ENCODE data around the gene CCNL2.
"Not testable (repeated sequence)": the region's sequence is repeated elsewhere in the genome, so short reads cannot be mapped to it uniquely, and the experiment has no call there.

Gene CCNL2

GRCh38 chr1:1419363-1419812, 20.3 kb upstream of the CCNL2 start:
- DNase-seq, result no peak

GRCh38 chr1:1418464-1419362, 19.6 kb upstream of the CCNL2 start:
- DNase-seq, result no peak

DNA sequence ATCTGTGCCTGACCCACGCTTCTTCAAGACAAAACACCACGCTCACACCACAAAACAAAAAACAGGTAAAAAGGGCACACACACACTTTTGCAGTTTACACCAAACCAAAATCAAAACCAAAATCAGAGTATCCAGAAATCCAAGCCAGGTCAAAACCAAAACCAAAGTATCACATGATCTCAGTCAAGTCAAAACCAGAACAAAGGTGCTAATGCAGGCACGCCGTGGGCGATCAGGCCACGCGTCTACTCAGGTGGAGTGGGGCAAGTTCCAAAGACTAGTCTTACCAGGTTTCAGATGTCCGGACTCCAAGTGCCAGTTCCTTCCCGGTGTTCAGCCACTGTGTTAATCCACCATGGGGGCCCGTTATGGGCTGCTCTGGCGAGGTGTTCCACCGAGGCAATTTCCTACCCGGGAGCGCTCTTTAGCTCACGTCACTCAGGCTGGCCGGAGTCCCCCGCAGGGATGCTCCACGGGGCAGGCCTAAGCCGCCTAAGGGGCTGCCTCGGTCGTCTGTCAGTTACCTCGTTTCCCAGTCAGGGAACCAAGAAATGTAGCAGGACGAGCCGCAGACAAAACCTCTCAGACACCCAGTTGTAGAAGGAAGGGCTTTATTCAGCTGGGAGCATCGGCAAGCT, 18.8 kb upstream of the CCNL2 start:
- DNase-seq, result not testable (repeated sequence)

- not testable (repeated sequence) for DNase-seq
These were observed 18.3 kb upstream of the CCNL2 start for GRCh38 chr1:1417396-1417795.

DNA sequence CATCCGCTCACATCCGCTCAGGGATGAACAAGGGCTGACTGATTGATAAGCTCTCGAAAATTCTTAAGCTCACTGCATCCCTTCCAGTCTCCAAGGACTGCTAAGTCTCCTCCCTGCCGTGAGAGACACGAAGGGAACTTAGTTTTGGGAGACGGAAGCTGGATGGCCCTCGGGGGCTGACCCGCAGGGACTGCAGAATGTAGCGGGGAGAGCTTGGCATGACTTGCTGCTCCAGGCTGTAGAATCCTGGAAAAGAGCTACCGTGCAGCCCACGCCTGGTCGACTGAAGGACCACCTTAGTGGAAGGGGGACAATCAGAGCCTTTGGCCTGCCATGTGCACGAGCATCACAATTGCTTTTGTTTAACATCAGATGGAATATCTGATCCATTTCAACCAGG, 16.6 kb upstream of the CCNL2 start:
- no peak for DNase-seq

GRCh38 chr1:1412311-1412902, 13.3 kb upstream of the CCNL2 start:
- DNase-seq, result not testable (repeated sequence)

DNA sequence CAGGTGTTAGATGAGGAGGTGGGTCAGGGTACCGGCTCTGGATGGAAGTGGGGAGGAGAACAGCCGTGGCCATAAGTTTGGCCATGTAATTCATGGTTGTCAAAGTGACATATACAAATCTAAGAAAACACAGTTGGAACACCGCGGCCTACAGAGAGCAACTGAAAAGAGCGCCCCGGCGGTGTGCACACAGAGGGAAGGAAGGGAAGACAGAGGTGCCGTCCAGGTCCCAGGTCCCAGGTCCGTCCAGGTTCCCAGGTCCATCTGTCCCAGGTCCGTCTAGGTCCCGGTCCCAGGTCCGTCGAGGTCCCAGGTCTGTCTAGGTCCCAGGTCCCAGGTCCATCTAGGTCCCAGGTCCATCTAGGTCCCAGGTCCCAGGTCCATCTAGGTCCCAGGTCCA, 12.5 kb upstream of the CCNL2 start:
- no peak for DNase-seq

DNA sequence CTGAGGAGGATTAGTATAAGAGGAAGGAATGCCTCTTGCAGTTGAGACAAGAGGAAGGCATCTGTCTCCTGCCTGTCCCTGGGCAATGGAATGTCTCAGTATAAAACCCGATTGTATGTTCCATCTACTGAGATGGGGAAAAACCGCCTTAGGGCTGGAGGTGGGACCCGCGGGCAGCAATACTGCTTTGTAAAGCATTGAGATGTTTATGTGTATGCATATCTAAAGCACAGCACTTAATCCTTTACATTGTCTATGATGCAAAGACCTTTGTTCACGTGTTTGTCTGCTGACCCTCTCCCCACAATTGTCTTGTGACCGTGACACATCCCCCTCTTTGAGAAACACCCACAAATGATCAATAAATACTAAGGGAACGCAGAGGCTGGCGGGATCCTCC, 11.1 kb upstream of the CCNL2 start:
- not testable (repeated sequence) for DNase-seq

DNA sequence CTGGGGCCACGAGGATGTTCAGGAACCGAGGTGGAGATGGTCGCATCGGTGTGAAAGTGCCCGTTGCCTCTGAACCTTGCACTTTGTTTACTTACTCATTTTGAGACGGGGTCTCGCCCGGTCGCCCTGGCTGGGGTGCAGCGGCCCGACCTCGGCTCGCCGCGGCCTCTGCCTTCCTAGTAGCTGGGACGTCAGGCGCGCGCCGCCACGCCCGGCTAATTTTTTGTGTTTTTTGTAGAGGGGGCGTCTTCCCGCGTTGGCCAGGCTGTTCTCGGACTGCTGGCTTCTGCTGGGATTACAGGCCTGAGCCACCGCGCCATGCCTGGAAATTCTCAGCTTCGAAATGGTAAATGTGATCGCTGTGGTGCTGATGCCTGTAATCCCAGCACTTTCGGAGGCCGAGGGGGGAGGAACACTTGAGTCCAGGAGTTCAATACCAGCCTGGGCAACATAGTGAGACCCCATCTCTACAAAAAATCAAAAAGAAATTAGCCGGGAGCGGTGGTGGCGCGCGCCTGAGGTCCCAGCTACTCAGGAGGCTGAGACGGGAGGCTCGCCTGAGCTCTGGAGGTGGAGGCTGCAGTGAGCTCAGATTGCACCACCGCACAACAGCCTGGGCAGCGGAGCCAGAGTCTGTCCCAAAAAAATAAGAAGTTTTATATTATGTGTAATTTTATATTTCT, 8.6 kb upstream of the CCNL2 start:
- DNase-seq, result no peak

GRCh38 chr1:1406821-1407635, 7.9 kb upstream of the CCNL2 start, which contains the start of gene MRPL20:
TSS of gene MRPL20 (minus strand) at chr1:1407293. CDS start at chr1:1407217, 76 bp downstream.
- DNase-seq, result peak; percentile 95

- no peak for DNase-seq
These were observed 7.1 kb upstream of the CCNL2 start for GRCh38 chr1:1406101-1406820.

DNA sequence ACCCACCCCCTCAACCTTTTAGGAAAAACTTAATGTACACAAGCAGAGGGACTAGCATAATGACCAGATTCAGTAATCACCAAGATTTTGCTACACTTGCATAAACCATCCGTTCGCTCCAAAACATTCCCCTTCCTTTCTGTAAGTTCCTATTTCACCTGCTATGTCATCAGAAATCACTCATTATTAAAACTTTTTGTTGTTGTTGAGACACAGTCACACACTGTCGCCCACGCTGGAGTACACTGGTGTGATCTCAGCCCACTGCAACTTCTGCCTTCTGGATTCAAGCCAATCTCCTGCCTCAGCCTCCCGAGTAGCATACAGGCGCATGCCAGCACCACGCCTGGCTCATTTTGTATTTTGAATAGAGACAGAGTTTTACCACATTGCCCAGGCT, 4.5 kb upstream of the CCNL2 start:
- no peak for DNase-seq

DNA sequence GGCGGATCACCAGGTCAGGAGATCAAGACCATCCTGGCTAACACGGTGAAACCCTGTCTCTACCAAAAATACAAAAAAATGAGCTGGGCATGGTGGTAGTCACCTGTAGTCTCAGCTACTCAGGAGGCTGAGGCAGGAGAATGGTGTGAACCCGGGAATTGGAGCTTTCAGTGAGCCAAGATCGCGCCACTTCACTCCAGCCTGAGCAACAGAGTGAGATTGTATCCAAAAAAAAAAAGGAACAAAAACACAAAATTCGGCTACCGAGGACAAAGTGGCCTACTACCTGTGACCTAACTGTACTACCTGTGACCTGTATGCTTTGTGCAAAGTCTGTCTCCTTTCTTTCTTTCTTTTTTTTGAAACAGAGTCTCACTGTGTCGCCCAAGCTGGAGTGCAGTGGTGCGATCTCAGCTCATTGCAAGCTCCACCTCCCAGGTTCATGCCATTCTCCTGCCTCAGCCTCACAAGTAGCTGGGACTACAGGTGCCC, 3.8 kb upstream of the CCNL2 start:
- DNase-seq, result not testable (repeated sequence)

DNA sequence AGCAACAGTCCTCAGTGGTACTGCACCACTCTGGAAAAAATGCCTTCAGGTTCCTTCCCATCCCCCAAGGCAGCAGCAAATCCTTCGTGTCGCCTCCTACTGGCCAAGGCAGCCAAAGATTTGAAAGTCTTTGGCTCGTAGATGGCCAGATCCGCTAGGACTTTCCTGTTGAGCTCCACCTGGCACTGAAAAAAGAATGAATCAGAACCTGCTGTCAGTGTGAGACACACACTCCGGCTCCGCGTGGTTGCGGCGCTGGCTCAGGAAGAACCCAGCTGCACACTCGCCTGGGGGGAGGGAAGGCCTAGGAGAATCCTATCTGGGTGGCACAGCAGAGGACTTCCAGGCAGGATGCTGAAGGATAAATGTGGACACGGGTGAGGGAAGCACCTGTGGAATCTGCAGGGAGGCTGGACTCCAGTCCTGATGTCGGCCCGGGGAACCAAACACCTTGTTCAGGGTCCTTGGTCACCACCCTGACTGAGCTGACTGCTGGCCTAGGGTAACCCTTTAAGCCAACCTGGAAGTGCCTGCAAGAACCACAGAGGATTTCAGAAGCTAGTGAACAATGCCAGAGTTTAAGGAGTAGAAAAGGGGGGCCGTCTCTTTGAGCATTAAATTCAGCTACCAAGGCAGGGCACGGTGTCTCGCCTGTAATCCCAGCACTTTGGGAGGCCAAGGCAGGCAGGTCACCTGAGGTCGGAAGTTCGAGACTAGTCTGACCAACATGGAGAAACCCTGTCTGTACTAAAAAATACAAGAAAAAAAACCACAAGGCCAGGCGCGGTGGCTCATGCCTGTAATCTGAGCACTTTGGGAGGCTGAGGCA, 3.2 kb upstream of the CCNL2 start:
- no peak for DNase-seq

- no peak for DNase-seq
These were observed 2.4 kb upstream of the CCNL2 start for GRCh38 chr1:1401457-1402010.

DNA sequence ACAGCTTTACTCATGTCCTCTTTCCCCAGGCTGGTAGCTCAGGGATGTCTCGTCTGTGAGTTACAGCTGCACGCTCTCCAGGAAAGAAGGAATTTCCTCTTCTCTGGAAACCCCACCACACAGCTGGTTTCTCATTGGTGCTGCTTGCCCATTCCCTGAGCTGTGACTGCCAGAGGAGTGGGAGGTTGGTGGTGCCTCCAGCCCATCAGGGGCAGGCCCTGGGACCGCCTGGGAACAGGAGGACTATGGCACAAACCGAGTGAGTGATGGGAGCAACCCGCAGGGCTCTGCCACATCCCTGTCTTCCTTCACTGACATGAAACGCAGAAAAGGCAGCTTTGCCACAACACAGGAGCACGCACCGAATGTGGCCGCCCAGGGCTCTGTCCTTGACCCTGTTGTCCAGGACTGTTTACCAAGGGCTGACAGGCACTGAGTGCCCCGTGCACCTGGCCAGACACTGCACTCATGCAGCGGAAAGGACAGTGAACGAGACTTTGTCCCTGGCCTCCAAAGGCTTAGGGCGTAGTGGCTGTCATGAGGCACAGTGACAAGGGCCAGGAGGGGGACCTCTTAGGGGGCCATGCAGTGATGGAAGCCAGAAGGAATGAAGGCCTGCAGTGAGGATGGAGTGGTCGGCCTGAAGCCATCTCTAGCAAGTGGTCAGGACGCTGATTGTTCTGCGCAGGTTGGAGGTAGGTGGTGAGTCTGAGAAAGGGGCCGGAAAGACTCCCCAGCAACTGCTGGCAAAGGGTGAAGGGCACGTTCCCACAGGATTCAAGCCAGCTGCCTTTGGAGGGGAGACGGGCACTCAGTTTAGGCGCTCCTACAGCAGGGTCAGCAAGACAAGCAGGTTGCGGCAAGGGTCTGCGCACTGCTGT, 1.7 kb upstream of the CCNL2 start:
- no peak for DNase-seq

DNA sequence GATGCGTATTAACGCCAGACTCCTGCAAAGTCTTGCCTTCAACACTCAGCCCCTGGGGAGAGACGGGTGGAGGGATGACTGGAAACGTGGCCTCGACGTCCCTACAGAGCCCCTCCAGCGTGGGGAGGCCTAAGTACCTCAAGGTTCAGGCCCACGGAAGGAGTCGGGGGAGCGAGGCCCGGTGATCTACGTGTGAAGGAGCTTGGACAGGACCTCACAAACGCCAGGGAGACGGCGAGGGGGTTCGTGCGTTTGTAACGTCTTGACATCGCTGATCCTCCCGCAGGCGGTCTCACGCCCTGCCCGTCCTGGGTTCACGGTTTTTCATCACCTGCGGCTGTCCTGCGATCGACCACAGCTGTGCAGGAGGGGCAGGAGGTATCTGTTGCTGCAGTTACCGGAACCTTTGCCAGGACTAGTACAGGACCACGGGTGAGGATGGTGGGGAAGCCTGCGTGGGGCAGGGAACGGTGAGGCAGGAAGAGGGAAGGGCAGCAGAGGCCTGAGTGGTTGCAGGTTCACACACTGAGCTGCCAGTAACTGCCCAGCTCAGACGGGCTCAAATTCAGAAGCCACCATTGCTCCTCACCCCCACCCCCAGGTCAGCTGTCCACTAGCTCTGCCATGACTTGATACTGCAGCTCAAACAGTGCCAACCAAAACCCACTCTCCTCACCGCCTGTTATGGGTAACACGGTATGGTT, 889 bp upstream of the CCNL2 start:
- no peak for DNase-seq

DNA sequence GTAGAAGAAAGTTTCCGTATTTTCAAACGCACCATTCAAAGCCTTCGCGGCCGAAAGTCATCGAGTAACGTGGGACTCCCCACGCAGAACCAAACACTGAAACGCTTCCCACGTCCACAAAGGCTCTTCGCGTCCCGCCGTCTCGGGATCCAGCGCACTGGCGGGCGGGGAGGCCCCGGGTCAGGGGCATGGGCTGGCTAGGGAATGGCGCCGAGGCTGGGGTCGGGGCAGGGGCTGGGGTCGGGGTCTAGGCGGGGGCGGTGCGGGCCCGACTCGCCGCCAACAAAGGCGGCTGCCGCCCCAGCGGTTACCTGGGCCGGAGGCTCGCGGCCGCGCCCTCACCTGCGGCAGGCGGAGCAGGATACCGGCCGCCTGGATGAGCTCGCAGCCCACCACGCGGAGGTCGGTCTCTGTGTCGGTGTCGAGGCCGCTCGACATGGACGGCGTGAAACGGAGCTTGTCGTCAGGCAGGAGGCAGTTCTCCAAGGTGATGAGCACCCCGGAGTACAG, 403 bp downstream of the CCNL2 start:
- DNase-seq, result no peak
